Raji (cell line): Measurements from ENCODE around the gene SIN3A.
A peak's percentile ranks its signal among the peaks of the same experiment; 100 is the strongest.

Experiments
- POLR2A ChIP-seq: IDR thresholded peaks from 2 replicates; pipeline ENCODE4 v1.6.1; 2011; ENCODE audit warnings: low read depth, low read length, control low read depth; ENCODE audit not compliant: insufficient read depth

The SIN3A gene

DNA sequence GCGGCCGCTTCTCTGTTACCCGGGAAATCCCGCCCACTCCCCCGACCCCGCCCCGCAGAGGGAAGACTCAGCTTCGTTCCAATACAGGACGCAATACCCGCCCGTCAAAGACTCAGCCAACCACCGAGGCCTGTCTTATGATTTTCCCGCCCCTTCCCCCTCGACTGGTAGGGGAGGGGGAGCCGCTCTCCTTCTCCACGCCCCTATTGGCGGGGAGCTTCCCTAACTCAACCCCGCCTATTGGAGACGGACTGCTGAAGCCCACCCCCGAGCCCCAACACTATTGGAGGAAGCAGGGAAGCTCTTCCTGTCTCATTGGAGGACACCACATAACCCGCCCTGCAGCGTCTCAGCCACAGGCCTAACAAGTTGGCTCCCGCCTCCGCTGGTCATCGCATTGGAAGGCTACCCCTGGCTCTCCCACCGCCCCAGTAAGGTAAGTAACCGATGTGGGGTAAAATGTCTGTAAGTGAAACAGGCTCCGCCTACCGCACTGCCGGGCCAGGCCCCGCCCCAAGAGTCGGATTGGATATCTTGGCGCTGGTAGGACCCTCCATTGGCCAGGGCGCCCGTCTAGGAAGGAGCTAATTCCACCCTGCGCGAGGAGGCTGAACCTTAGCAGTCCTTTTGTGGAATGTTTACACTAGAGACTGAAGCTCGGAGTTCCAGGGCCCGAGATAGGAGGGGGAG lies at the start of gene SIN3A:
TSS of gene SIN3A (minus strand) at position 17 of the 690 bp plus-strand sequence. CDS start 21,315 bp downstream, outside the sequence.
- peak; percentile 44; the same call in 1 of the 2 replicates for TF ChIP-seq POLR2A

DNA sequence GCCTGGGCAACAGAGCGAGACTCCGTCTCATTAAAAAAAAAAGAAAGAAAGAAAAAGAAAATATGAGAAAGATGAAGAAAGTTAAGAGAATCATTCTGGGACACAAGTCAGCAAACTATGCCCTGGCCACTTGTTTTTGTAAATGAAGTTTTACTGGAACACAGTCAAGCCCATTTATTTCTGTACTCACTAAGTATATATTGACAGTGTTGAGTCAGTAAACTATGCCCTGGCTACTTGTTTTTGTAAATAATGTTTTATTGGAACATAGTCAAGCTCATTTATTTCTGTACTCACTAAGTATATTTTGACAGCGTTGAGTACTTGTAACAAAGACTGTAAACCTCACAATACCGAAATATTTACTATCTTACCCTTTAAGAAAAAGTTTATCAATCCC lies 42.2 kb upstream of the SIN3A start:
- no peak for TF ChIP-seq POLR2A

DNA sequence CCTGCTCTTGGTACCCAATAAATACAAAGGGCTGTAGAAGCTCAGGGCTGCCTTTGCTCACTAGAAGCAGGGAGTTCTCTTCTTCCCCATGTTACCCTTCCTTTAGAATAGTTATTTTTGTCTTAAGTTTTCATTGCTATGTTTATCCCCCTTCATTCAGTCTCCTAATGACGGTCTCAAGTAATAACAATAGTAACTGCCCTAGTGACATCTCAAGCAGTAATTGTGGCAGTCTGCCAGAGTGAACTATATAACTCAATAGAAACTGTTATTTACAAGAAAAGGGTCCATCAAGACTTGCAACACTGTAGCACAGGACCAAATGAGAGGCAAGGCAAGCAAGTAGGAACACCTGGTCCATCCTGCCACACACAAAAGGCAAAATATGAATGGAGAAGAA lies 32.5 kb upstream of the SIN3A start:
- no peak for TF ChIP-seq POLR2A

DNA sequence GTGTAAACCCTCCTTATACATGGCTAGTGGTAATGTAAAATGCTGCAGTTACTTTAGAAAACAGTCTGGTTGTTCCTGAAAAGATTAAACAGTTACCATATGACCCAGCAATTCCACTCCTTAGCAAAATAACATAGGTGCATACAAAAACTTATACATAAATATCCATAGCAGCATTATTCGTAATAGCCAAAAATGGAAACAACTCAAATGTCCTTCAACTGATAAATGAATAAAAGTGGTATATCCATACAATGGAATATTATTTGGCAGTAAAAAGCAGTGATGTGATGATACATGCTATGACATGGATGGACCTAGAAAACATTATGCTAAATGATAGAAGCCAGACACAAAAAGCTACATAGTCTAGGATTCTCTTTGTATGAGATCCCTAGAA lies 31.6 kb upstream of the SIN3A start:
- TF ChIP-seq POLR2A, result no peak

DNA sequence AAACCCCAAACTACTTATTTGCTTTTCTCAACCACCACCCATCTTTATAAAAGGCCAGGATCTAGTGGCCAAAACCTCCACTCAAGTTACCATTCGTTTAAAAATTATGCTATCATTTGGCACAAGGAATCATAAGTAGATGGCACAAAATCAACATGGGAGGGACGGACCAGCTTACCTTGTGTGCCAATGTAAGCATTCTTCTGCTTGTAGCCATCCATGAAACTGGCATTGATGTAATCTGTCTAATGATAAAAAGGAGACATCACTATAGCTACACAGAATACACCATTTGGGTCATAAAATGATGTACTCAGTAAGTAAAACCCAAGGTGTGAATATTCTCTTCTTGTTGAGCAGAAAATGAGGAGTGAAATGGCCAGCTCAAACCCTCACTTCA lies 28.2 kb upstream of the SIN3A start:
- no peak for TF ChIP-seq POLR2A

DNA sequence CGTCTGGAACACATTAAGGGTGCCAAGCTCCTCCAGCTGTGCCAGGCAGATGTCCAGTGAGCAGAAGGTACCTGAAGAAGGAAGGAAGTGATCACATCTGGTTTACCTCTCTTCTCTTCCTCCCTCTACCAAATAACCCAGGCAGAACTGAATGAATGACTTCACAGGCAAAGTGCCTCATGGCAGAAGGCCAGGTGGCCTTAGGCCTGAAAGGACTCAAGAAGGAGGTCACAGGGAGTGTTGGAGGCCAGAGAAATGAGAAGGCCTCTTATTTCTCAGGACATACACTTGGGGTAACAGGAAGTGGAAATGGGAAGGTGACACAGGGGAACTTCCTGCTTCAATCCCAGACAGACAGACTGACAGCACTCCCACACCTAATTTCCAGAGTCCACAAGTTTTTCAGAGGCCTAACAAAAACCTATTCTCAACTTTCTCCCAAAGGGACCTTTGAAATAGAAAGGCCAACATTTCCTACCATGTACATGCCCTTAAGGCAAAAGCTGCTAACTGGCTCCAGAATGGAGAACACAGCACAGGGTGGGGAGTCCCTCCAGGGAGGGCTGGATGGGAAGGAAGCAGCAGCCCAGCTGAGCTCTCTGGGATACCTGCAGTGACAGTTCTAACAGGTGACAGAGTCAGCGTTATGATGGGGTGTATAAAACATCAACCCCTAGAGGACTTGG lies 17.6 kb upstream of the SIN3A start:
- no peak for TF ChIP-seq POLR2A

DNA sequence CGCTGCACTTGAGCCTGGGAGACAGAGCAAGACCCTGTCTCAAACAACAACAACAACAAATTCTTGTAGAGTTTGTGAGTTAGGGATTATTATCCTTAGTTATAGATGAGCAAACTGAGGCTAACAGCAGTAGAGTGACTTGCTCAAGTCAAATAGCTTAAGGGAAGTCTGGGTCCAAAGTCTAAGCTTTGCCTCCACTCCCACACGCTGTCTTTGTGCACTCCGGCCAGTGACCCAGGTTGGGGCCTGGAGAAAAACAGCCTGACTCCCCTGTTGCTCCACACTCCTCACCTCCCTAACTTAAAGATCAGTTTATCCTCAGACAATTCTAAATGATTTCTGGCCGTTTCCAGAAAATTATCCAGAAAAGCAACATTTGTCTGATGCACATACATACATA lies 9.2 kb upstream of the SIN3A start:
- TF ChIP-seq POLR2A, result no peak

DNA sequence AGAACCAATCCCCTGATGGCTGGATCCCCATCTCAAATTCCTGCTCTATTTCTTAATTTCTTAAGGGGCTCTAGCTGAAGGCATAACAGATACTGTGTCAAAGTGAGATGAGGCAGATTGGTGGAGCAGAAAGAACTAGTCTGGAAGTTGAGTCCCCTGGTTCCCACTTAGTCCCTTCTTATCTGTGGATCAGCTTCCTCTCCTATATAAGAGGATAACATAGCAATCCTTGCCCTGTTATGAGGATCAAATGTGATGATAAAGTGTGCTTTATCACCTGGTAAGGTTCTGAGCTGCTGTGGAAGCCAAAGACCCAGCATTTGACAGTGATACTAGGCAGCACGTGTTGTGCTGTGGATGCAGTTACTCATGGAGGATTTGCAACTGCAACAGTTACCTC lies 8.1 kb upstream of the SIN3A start:
- TF ChIP-seq POLR2A, result no peak

DNA sequence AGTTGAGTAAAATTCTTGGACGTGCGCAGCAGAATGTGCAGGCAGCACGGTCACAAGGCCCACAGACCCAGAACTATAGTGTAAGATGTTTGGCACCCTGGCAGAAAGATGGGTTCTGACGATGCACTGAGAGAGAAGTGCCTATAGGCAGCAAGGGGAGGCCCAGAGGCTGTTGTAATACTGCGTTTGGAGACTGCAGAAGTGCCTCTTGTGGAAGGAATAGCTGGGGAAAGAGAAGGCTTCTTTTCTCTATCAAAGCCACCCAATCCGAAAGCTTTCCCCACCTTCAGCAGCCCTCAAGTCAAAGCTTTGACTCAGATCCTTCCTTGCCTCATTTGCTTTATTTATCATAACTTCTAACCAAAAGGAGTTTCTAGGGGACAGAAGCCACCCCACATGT lies 5.2 kb upstream of the SIN3A start:
- TF ChIP-seq POLR2A, result no peak

DNA sequence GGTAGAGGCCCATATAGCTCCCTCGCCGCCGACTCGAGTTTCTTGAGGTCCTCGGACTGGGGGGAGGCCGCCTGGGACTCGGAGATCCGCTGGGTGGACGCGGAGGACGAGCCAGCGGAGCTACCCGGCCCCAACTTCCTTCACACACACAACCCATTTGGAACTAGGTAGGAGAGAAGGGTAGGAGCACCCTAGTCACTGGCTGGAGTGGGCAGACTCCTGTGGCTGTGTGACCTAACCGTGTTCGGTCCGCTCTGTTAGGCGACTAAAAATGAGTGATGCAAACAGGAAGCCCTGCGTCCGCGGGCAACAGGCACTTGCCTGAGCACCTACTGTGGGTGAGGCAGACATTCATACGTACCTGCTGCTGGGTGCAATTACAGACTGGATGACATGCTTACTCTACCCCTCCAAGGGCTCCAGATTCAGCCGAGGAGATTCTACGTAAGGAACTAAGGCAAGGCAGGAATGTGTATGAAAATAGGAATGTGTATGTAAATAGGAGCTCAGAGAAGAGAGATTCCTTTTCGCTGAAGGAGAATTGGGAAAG lies 4.6 kb upstream of the SIN3A start:
- TF ChIP-seq POLR2A, result peak; percentile 50; the same call in 1 of the 2 replicates

DNA sequence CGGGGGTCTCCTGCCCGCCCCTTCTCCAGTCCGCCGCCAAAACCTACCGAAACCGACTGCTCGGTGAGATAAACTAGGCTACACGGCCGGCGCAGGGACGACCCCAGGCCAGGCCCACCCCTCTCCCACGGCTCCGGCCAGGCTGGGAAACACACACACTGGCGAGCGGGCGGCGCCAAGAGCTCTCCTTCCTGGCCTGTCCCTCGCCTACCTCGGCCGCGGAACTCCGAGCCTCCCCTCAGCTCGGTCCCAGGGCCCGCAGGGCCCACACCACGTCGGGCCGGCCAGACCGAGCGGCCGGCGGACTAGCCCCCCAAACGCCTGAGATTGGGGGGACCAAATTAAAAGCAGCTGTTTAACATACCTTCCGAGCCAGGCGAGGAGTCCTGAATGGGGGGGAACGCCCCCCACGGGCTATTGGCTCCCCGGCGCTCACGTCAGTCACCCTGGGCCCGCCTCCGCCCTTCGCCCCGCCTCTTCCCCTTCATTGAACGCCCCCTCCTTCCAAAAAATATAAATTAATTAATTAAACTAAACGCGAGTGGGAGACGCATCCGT lies 4.0 kb upstream of the SIN3A start:
- peak; percentile 52; the same call in 1 of the 2 replicates for TF ChIP-seq POLR2A

DNA sequence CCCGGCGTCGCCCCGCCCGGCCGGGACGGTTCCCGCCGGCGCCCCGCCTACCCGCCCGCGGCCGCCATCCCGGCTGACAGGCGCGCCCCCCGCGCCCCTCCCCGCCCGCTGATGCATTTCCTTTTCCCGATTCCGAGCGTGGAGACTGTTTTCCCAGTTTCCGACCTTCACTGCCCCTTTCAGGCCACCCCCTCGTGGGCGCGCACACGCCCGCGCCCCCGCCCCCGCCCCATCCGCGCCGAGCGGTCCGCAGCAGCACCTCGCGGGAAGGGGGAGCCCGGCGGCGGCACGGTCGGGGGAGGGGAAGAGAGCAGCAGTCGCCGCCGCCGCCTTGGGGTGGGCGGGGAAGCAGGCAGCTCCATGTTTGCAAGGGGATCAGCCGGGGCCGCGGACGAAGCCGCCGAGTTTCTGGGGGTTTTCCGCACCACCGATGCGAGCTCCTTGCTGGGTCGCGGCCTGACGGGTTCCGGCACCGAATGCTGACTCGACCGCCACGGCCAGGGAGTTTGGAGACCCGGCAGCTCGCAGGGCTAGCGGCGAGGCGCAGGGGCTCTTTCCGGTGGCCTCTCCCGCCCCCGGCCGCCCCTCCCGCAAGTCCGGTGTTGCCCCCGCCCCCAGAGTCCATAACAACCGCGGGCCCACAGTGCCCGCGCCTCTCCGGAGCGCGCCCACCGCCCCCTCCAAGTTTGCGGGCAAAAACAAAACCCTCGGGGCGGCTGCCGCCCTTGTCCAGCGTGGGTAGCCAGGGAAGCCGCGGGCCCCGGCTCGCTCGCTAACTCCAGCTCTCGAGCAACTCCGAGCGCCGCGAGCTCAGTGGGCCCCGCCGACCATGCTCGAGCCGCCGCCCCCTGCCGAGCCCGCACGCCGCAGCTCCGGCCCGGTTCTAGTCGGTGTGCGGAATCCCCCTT lies 3.2 kb upstream of the SIN3A start:
- no peak; the same call in 1 of the 2 replicates for TF ChIP-seq POLR2A

DNA sequence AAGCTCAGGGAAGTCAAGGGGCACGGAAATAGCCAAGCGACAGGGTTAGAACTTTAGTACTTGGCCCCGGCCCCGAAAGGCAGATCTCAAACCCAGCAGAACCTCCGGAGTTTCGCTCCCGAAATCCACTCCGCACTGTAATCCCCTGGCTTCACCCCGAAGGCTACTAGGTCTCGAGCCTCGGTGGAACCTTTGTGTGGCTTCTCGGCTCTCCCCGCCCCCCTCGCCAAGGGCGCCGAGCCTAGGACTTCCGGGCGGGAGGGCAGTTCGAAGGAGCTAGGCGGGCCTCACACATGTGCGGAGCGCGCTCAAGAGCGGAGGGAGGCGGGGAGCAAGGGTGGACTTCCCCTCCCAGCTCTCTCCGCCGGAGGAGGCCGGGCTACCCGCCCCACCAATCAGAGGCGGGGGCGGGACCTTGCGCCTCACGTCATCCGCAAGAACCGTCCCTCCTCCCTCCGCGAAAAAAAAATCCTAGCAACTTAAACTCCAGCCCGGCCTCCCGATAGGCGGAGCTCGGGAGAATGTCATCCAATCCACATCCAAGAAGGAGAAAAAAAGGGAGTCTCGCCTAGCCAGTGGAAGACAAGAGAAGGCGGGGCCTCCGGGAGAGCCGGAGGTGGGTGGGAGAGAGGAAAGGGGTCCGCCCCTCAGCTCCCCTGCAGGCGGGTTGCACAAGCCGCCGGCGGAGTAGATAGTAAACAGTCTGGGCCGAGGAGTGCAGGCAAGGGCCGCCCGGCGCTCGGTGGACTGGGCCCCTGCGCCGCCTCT lies 2.4 kb upstream of the SIN3A start:
- peak; percentile 56; the same call in 1 of the 2 replicates for TF ChIP-seq POLR2A

DNA sequence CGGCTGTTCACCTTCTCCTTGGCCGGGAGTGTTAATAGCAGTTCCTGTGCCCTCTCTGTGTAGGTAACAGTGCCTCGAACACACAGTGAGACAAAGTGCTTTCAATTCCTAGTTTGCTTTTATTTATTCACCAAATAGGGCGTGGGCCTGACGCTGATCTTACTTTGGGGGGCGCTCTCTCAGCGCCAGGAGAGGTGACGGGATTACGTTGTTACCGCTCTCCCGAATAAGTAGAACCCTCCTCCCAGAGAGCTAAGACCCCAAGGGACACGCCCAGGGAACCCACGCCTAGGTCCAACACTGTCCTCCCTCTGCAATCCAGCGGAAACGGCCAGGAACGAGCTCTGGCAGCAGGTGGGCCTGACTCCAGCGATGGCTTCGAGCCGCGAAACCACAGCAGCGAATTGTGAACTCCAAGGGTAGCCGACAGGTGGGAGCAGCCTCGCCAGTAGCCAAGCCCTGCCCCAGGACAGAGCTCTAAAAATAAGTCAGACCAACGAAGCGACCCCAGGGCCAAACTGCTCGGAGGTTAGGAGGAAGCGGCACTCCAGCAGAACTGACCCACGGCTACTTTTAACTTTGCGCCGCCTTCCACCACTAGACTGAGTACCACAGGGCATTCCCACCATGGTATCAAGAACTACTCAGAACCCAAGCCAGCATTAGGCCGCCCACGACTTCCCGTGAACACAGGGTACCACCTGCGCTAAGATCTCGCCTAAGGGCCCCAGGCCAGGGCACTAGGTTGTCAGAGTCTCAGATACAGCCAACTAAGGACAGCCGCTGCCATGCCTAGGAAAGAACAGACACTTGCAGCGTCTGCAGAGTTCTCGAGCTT lies 1.6 kb upstream of the SIN3A start:
- peak; percentile 43; the same call in 1 of the 2 replicates for TF ChIP-seq POLR2A

DNA sequence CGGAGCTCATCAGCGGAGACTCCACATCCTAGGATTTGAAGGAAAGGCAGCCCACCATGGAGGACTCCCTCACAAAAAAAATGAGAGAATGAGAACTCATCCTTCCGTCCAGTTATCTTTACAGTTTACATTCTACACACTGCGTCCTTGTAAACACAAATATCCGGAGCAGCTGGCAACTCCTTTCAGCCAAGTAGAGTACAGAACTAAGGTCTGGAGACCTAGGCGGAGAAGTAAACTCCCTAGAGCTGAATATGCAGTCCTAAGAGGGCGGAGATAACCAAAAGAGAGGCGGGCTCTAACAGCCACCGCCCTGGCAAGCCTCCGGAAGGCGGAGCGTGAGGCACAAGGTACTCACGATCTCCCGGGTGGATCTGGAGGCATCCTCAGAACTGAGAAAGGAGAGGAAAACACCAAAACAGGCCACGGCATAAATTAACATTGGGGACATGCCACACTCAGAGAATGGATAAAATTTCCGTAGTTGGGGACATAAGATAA lies 924 bp upstream of the SIN3A start:
- peak; percentile 86 for TF ChIP-seq POLR2A
